Smooth muscle cell of the brain vasculature (primary cell): Measurements from ENCODE around the gene CAMKV.
"Not testable (repeated sequence)": the region's sequence is repeated elsewhere in the genome, so short reads cannot be mapped to it uniquely, and the experiment has no call there.

Experiments
- DNase-seq: peaks from one replicate; pipeline ENCODE4 v3.0.0-alpha.2; 2012; ENCODE audit warnings: low read depth, low spot score

CAMKV gene

GRCh38 chr3:49855662-49856061 is 14.0 kb downstream of the CAMKV start:
- DNase-seq: no peak

GRCh38 chr3:49845694-49846093 is 24.0 kb downstream of the CAMKV start:
- no peak for DNase-seq

DNA sequence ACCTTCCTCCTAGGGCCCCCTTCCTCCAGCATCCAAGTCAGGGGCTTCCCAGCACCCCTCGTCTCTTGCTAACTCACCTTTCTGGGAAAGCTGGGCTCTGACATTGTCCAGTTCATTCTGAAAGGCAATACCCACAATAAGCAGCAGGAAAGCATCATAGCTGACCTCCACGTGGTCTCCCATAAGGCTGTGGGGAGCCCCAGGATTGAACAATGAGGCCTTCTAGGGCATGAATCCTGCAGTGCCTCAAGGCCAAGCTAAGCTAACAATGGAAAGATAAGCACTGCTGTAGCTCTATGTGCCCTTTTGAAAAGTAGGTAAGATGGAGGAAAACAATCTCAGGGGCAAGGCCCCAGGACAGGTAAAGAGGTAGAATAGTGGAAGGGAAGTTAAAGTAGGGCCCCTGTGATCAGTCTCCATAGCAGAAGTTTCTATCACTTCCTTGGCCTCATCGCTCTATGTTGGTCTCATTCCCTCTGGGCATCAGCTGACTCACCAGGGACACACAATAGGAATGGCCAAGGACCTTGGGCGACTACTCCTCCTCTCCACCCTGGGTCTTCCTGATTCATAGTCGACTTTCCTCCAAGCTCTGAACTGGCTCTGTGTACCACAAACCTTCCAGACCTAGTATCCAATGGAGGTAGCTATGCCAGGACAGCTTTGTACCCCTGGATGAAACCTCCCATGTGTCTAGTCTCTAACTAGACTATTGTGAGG is 25.1 kb downstream of the CAMKV start:
- no peak for DNase-seq

- DNase-seq: no peak
These were observed 26.7 kb downstream of the CAMKV start for GRCh38 chr3:49842843-49843517.

DNA sequence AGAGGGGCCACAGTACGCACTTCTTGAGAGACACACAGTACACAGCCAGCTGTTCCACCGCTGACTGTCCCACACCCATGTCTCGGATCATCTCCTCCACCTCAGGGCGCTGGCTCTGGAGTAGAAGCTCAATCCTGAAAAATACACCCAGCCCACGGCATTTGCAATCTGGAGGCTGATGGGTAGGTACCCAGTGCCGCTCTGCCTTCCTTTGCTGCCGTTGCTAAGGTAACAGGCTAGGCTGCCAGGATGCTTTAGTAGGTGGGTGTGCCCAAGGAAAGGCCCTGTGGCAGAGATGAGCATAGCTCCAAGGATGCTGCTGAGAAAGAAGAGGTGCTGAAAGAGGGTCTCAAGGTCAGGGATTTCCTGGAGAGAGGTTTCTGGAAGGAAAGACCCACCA is 27.9 kb downstream of the CAMKV start:
- DNase-seq: no peak

DNA sequence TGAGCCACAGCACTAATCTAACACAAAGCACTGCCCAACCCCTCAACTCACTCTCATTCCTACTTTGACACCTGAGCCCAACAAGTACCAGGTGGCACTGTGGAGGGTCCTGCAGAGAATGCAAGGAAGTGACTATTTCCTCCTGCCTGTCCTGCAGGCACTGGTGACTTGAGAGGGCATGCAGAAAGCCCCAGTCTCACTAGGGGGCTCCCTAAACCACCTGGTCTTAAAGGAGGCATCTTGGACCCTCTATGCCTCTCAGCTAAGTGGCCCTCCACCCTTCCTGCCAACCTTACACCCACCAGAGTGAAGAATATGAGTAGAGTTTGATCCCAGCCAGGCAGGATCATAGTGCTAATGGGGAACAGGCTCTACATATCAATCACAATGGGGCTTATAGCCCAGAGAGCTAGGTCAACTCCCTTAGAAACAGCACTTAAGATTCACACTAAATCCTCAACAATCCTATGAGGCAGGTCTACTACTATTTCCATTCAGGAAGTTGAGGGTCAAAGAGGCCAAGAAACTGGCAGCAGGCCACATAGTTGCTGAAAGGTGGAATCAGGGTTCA is 28.5 kb downstream of the CAMKV start:
- no peak for DNase-seq

- DNase-seq: no peak
These were observed 29.3 kb downstream of the CAMKV start for GRCh38 chr3:49840388-49840787.

GRCh38 chr3:49839193-49839809 is 30.4 kb downstream of the CAMKV start:
- peak; percentile 72 for DNase-seq

GRCh38 chr3:49831341-49831740 is 38.4 kb downstream of the CAMKV start:
- DNase-seq: no peak

GRCh38 chr3:49826016-49826415 is 43.7 kb downstream of the CAMKV start:
- no peak for DNase-seq

- DNase-seq: not testable (repeated sequence)
These were observed 46.6 kb downstream of the CAMKV start for GRCh38 chr3:49823131-49823530.

DNA sequence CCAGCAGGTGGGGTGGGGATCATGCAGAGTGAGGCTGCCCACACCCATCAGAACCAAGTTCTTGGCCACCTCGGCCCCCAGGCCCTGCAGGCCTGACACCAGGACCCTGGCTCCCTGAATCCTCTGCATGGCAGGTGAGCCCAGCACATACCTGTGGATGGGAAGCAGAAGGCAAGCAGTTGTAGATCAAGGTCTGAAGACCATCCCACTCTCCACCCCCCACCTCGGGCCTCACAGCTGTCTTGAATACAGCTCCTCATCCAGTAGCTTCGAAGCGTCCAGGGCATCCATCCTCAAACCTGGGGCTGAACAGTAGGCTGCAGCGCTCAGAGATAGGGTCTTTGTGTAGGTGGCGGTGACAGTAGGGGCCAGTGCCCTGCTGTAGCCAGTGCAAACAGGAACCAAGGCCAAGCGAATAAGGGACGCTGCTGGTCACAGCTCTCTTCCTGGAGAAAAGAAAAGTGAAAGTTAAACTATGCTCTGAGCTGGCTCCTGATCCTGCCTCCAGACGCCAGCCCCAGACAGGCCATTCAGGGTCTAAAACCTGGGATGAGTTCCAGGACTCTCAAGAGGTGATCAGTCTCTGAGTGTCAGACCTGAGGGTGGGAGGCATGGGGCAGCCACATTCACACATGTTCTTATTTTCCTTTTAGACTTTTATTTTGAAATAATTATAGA is 56.1 kb downstream of the CAMKV start, which contains the start of gene UBA7:
Gene UBA7, minus strand, starts transcription at position 457 of the 678 bp plus-strand sequence. Its CDS starts 166 bp downstream, at position 291.
- no peak for DNase-seq

- DNase-seq: no peak
These were observed 56.7 kb downstream of the CAMKV start for GRCh38 chr3:49812916-49813496.
